Smooth muscle cell (in vitro differentiated cells): ENCODE results near the gene COL21A1. TPM values are rescaled to one million over a fixed set of nuclear protein-coding genes. Genes with fewer than 3 reads are reported as not detected.

Experiments used
- DNase-seq: peaks from one replicate; lab custom pipeline; 2025; ENCODE audit not compliant: unreplicated experiment; lab: John Stamatoyannopoulos, UW
- H2AFZ ChIP-seq: fragments of 200-600 bp; sonication (generic); 2 replicates; pipeline ENCODE4 v1.6.0; 2016; ENCODE audit warnings: antibody characterized with exemption, low read depth, mild to moderate bottlenecking
- H3F3A ChIP-seq: fragments of 200-600 bp; sonication (generic); 2 replicates; pipeline ENCODE4 v1.6.0; 2017; ENCODE audit warnings: antibody characterized with exemption, low read depth
- H3K27ac ChIP-seq: fragments of 200-600 bp; sonication (generic); 2 replicates; pipeline ENCODE4 v1.5.1; 2016; ENCODE audit warnings: low read depth, mild to moderate bottlenecking
- H3K27me3 ChIP-seq: fragments of 200-600 bp; sonication (generic); 2 replicates; pipeline ENCODE4 v1.6.1; 2016; ENCODE audit warnings: low read depth, mild to moderate bottlenecking
- H3K36me3 ChIP-seq: fragments of 200-600 bp; sonication (generic); 2 replicates; pipeline ENCODE4 v1.5.1; 2016; ENCODE audit warnings: low read depth
- H3K4me1 ChIP-seq: fragments of 200-600 bp; sonication (generic); 2 replicates; pipeline ENCODE4 v1.5.1; 2016; ENCODE audit warnings: low read depth
- H3K4me2 ChIP-seq: fragments of 200-600 bp; sonication (generic); 2 replicates; pipeline ENCODE4 v1.6.0; 2016; ENCODE audit warnings: mild to moderate bottlenecking
- H3K4me3 ChIP-seq: fragments of 200-600 bp; sonication (generic); 2 replicates; pipeline ENCODE4 v1.5.1; 2016; ENCODE audit warnings: mild to moderate bottlenecking
- H3K79me2 ChIP-seq: fragments of 200-600 bp; sonication (generic); 2 replicates; pipeline ENCODE4 v1.6.0; 2016; ENCODE audit warnings: low read depth, mild to moderate bottlenecking
- H3K9ac ChIP-seq: fragments of 200-600 bp; sonication (generic); 2 replicates; pipeline ENCODE4 v1.6.0; 2016; ENCODE audit warnings: low read depth
- H3K9me3 ChIP-seq: fragments of 200-600 bp; sonication (generic); replicated peaks from 2 replicates; pipeline ENCODE4 v1.5.1; 2016; ENCODE audit warnings: low read depth
- H4K20me1 ChIP-seq: fragments of 200-600 bp; sonication (generic); 2 replicates; pipeline ENCODE4 v1.6.0; 2016; ENCODE audit warnings: low read depth
- CTCF ChIP-seq: fragments of 200-600 bp; sonication (generic); IDR thresholded peaks from 2 replicates; pipeline ENCODE4 v1.5.1; 2017; ENCODE audit warnings: borderline replicate concordance, mild to moderate bottlenecking, antibody characterized with exemption; ENCODE audit not compliant: insufficient read depth, poor library complexity, severe bottlenecking
- WGBS: methylation state at CpG from one replicate; pipeline ENCODE4 v1.1.7; 2016; ENCODE audit warnings: low lambda C conversion rate; 5-methylcytosine and 5-hydroxymethylcytosine counted together
- polyA plus RNA-seq: library from polyadenylated mRNA; unstranded; fragments of >200 nt; fragmentation: Nextera tagmentation; extraction: Ambion mirVana; gene quantifications from 2 replicates; pipeline ENCODE4 v1.2.1, GENCODE V29; 2016
- total RNA-seq: library from RNA; depleted of rRNA; stranded (reverse); fragments of >200 nt; gene quantifications from 2 replicates; pipeline ENCODE4 v1.2.3, GENCODE V29; 2014

The COL21A1 gene
- total and polyA plus RNA-seq, 2 experiments from 2014 or later, result 5.8 to 8.2 TPM

DNA sequence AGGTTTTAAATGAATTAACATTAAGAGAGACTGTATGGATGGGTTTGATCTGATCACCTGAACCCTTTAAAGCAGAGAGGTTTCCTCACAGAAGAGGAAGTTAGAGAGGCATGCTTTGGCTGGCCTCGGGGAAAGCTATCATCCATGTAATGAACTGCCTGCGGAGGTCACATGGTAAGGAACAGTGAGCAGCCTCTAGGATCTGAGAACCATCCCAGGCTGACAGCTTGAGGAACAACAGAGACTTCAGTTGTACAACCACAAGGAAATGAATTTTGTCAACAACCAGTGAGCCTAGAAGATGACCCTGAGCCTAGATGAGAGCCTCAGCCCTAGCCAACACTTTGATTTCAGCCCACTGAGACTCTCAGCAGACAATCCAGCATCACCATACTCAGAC is 2.9 kb upstream of the COL21A1 start:
- TF ChIP-seq CTCF, result no peak
- DNase-seq, result no peak
- H3K4me1 ChIP-seq, result no peaks in the 10 kb centered on the region
- no peaks in the 10 kb centered on the region for H4K20me1 ChIP-seq
- no peaks in the 10 kb centered on the region for H3F3A ChIP-seq
- no peaks in the 10 kb centered on the region for H3K36me3 ChIP-seq
- no peaks in the 10 kb centered on the region for H3K27me3 ChIP-seq
- no peak overlapping the region for H2AFZ ChIP-seq
- no peaks in the 10 kb centered on the region for H3K9me3 ChIP-seq
- no peak overlapping the region for H3K9ac ChIP-seq
- H3K4me3 ChIP-seq, result no peak overlapping the region
- WGBS, result 13% methylated on average over 2 of the region's 2 CpGs
- no peak overlapping the region for H3K4me2 ChIP-seq
- no peaks in the 10 kb centered on the region for H3K79me2 ChIP-seq
- no peak overlapping the region for H3K27ac ChIP-seq

DNA sequence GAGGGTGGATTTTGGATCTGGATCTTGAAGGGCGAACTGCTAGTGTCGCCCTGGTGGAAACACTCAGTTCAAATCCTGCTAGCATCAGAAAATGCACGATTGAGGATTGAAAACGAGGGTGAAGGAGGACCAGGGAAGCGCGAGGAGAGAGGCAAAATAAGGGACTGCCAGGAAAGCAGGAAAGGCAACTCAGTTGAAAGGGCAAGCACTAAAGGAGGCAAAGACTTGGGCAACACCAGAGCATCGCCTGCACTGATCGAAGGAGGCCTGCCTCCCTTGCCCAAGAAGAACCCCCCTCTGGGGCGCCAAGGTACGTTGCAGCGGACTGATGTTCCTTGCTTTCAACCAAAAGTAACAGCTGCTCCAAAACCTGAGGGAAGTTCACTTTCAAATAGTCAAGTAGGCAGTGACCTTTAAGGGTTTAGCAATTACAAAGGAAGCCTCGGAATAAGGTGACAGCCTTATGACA is 308 bp upstream of the COL21A1 start:
- WGBS, result 21% methylated on average over 12 of the region's 12 CpGs
- Histone ChIP-seq H4K20me1 (no peaks in the 10 kb centered on the region), H3K27me3 (no peaks in the 10 kb centered on the region), H3K79me2 (no peaks in the 10 kb centered on the region), H3K27ac (no peak overlapping the region), H3K9me3 (no peaks in the 10 kb centered on the region), H3F3A (no peaks in the 10 kb centered on the region), H3K4me2 (peak overlapping the region; percentile 90), H3K4me1 (no peaks in the 10 kb centered on the region), H3K4me3 (peak overlapping the region; percentile 67), H3K9ac (no peak overlapping the region), H3K36me3 (no peaks in the 10 kb centered on the region), H2AFZ (peak overlapping the region; percentile 81)
- no peak for DNase-seq
- no peak for TF ChIP-seq CTCF

DNA sequence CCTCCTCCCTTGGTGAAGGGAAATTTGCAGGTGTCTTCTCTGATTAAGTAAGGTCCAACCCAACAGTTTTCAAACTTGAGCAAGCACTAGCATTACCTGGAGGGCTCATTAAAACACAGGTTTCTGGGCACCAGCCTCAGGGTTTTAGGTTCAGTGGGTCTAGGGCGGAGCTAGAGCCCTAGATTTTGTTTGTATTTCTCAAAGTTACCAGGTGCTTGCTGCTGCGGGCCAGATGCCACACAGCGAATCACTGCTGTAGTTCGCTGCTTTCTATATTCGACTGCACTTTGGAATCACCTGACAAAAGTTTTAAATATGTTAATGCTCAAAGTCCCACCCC is 869 bp downstream of the COL21A1 start:
- Histone ChIP-seq H3K9ac (no peak overlapping the region), H3K27me3 (no peaks in the 10 kb centered on the region), H3K36me3 (no peaks in the 10 kb centered on the region), H2AFZ (peak overlapping the region; percentile 81), H3K79me2 (no peaks in the 10 kb centered on the region), H4K20me1 (no peaks in the 10 kb centered on the region), H3K4me3 (peak overlapping the region; percentile 67), H3K9me3 (no peaks in the 10 kb centered on the region), H3K27ac (no peak overlapping the region), H3F3A (no peaks in the 10 kb centered on the region), H3K4me1 (peaks cover 5% of the 10 kb centered on the region), H3K4me2 (peak overlapping the region; percentile 90)
- no peak for TF ChIP-seq CTCF
- WGBS, result 25% methylated on average over 5 of the region's 5 CpGs
- no peak for DNase-seq

GRCh38 chr6:56245903-56246351 is 1.5 kb downstream of the COL21A1 start:
- Histone ChIP-seq H3F3A (no peaks in the 10 kb centered on the region), H3K27ac (no peak overlapping the region), H3K79me2 (no peaks in the 10 kb centered on the region), H3K9ac (no peak overlapping the region), H3K4me3 (peak overlapping the region; percentile 67), H3K36me3 (no peaks in the 10 kb centered on the region), H3K27me3 (no peaks in the 10 kb centered on the region), H2AFZ (no peak overlapping the region), H3K4me1 (peaks cover 5% of the 10 kb centered on the region), H3K9me3 (no peaks in the 10 kb centered on the region), H4K20me1 (no peaks in the 10 kb centered on the region), H3K4me2 (peak overlapping the region; percentile 90)
- 52% methylated on average over 2 of the region's 2 CpGs for WGBS
- TF ChIP-seq CTCF, result no peak
- DNase-seq, result no peak
